Activated CD4-positive, alpha-beta T cell treated with anti-CD3 and anti-CD28 coated beads, Interleukin-2, amount 10 ng/mL, durations not matched to agents 24 days and 14 days (primary cell): ENCODE measurements around the gene ADAMTS10. TPM values are rescaled to one million over a fixed set of nuclear protein-coding genes. Genes with fewer than 3 reads are reported as not detected.
"Not testable (repeated sequence)": the region's sequence is repeated elsewhere in the genome, so short reads cannot be mapped to it uniquely, and the experiment has no call there.

Experiments
- DNase-seq: peaks from one replicate; pipeline ENCODE4 v3.0.0; 2022
- H3K27ac Mint-ChIP-seq: one replicate; pipeline ENCODE4 v1.8.0; 2022; ENCODE audit warnings: mild to moderate bottlenecking, mixed read lengths
- H3K27me3 Mint-ChIP-seq: one replicate; pipeline ENCODE4 v1.8.0; 2022; ENCODE audit warnings: mixed read lengths
- H3K36me3 Mint-ChIP-seq: one replicate; pipeline ENCODE4 v1.8.0; 2022; ENCODE audit warnings: low read depth, mild to moderate bottlenecking, mixed read lengths
- H3K4me1 Mint-ChIP-seq: one replicate; pipeline ENCODE4 v1.8.0; 2021; ENCODE audit warnings: mixed read lengths
- H3K4me3 Mint-ChIP-seq: one replicate; pipeline ENCODE4 v1.8.0; 2022; ENCODE audit warnings: mild to moderate bottlenecking, moderate library complexity, mixed read lengths
- H3K9me3 Mint-ChIP-seq: one replicate; pipeline ENCODE4 v1.8.0; 2021; ENCODE audit warnings: mixed read lengths
- intact Hi-C: fragments of 100-400 bp; cut with micrococcal nuclease; formaldehyde crosslinking; loops from one replicate; pipeline ENCODE4 v1.15.1; 2023
- total RNA-seq: library from RNA; stranded (reverse); gene quantifications from 2 replicates; pipeline ENCODE4 v1.2.3, GENCODE V29; 2022

The ADAMTS10 gene
- total RNA-seq, 1 donor from 2014 or later: 2.4 TPM

DNA sequence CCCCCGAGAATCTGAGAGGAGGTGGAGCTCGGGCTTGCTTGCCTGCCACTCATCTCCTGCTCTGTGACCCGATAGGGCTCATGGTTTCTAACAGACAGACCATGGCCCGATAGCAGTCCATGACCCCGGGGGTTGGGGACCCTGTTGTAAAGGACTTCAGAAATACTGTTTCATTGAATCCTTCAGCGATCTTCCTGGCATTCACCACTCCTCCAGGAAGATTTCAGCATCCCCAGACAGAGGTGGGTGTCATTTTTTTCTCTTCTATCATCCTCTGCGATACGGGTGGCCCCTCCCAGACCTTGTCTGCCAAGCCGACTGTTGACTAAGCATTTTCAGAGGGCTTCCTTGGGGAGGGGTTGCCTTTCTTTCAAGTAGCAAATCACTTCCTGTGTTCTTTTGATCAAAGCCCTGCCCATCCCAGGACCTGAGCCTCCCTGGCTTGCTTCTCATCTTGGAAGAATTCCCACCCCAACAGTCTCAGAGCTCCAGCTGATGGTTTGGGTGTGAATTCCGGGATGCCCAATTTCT lies 35.0 kb downstream of the ADAMTS10 start:
- Mint-ChIP-seq H3K4me3 (peak overlapping the region; percentile 96), H3K36me3 (peaks cover 23% of the 10 kb centered on the region), H3K9me3 (peaks cover 16% of the 10 kb centered on the region), H3K27ac (peak overlapping the region; percentile 91), H3K4me1 (peaks cover 65% of the 10 kb centered on the region), H3K27me3 (peaks cover 4% of the 10 kb centered on the region)
- intact Hi-C loops: loop anchor here (5.0 to 10.0 kb wide), 2 partner anchors 131 to 223 kb away; partner anchors contain the start of gene HNRNPM
- peak; percentile 87 for DNase-seq

DNA sequence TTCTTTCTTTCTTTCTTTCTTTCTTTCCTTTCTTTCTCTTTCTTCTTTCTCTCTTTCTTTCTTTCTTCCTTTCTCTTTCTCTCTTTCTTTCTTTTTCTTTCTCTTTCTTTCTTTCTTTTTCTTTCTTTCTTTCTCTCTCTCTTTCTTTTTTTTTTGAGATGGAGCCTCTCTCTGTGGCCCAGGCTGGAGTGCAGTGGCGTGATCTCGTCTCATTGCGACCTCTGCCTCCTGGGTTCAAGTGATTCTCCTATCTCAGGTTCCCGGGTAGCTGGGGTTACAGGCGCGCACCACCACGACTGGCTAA lies 35.9 kb downstream of the ADAMTS10 start:
- H3K27me3 Mint-ChIP-seq: not testable (repeated sequence)
- peak overlapping the region; percentile 52 for H3K27ac Mint-ChIP-seq

DNA sequence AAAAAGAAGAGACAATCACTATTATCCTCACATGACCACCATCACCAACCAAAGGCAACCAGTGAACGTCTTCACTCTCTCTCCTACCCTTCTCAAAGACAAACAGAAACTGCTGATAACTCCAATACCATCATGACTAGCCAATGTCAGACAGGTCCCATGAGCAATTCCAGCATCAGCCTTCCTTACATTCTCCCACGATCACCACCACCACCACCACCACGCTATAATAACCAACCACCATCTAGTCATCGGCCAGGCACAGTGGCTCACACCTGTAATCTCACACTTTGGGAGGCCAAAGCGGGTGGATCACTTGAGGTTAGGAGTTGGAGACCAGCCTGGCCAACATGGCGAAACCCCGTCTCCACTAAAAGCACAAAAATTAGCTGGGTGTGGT lies 37.2 kb downstream of the ADAMTS10 start:
- intact Hi-C loops: loop anchor here (10.0 kb wide), 1 partner anchor 129 kb away; the partner anchor contains the start of gene HNRNPM
- Mint-ChIP-seq H3K36me3 (peaks cover 28% of the 10 kb centered on the region), H3K27ac (peak overlapping the region; percentile 71), H3K4me3 (peak overlapping the region; percentile 96), H3K9me3 (peaks cover 16% of the 10 kb centered on the region), H3K4me1 (peaks cover 76% of the 10 kb centered on the region), H3K27me3 (peaks cover 2% of the 10 kb centered on the region)
- no peak for DNase-seq

More for the DNA sequence above, 35.9 kb downstream of the ADAMTS10 start:
- Mint-ChIP-seq H3K36me3 (peaks cover 23% of the 10 kb centered on the region), H3K4me3 (peak overlapping the region; percentile 96), H3K9me3 (peaks cover 16% of the 10 kb centered on the region), H3K4me1 (peaks cover 74% of the 10 kb centered on the region)
- intact Hi-C loops: loop anchor here (10.0 kb wide), 1 partner anchor 130 kb away; the partner anchor contains the start of gene HNRNPM
- DNase-seq: not testable (repeated sequence)

DNA sequence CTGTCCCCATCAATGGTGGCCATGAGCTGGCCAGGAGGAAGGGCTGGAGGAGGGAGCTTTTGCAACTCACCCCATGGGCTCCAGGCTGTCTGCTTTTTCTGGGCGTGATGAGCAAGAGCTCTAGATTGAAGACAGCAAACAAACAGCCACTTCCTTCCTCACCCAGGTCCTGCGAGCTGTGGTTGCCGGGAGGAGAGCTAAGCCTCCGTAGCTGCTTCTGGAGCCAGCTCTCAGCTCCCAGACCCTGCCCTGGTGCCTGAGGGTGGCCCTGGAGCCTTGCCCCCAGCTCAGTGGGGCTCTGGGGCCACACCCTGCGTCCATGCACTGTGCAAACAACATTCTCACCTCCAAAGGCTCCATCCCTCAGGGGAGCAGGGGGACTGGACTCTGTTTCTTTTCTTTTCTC lies 39.5 kb downstream of the ADAMTS10 start:
- intact Hi-C loops: loop anchor here (10.0 kb wide), 1 partner anchor 126 kb away; the partner anchor contains the start of gene HNRNPM
- peak; percentile 89 for DNase-seq
- H3K9me3 Mint-ChIP-seq: peaks cover 16% of the 10 kb centered on the region

DNA sequence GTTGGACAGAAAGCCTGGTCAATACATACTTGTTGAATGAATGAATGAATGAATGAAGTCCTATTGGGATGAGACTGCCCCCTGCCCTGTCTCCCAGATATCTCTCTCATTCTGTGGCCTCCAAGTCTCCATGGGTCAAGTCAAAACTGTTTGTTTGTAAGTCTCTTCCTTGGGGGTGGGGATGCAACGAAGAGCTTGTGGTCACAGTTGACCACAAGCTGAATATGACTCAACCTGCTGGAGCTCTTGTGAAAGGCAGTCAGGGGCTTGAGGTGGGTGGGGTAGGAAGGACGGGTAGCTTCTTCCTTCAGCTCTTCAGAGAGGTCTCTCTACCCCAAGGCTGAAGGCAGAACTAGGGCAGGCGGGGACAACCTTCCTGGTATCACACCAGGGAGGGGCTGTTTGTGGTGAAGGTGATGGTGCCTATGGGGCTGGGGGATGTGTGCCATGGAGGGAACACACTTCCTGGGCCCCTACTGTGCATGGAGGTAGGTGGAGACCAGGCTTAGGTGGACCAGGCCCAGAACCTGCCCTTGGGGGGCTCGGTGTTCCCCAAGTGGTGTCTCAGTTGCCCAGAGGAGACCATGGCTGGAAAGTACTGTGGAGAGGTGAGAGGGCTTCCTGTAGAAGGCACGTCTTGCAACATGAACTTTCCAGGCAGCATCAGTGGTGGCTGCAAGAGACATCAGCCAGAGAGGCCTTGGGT lies 41.3 kb downstream of the ADAMTS10 start:
- peak; percentile 93 for DNase-seq
- H3K27ac Mint-ChIP-seq: peak overlapping the region; percentile 94
- peak overlapping the region; percentile 83 for H3K4me3 Mint-ChIP-seq
- peaks cover 29% of the 10 kb centered on the region for H3K36me3 Mint-ChIP-seq
- intact Hi-C loops: loop anchor here (1.0 to 2.0 kb wide), 2 partner anchors 9 to 54 kb away; partner anchors contain the start of gene ZNF414
- peaks cover 12% of the 10 kb centered on the region for H3K9me3 Mint-ChIP-seq
- peaks cover 63% of the 10 kb centered on the region for H3K4me1 Mint-ChIP-seq
- peaks cover 2% of the 10 kb centered on the region for H3K27me3 Mint-ChIP-seq

More for the DNA sequence above, 39.5 kb downstream of the ADAMTS10 start:
- Mint-ChIP-seq H3K27ac (peak overlapping the region; percentile 94), H3K36me3 (peaks cover 31% of the 10 kb centered on the region), H3K4me3 (peak overlapping the region; percentile 81), H3K27me3 (peaks cover 2% of the 10 kb centered on the region), H3K4me1 (peaks cover 69% of the 10 kb centered on the region)

DNA sequence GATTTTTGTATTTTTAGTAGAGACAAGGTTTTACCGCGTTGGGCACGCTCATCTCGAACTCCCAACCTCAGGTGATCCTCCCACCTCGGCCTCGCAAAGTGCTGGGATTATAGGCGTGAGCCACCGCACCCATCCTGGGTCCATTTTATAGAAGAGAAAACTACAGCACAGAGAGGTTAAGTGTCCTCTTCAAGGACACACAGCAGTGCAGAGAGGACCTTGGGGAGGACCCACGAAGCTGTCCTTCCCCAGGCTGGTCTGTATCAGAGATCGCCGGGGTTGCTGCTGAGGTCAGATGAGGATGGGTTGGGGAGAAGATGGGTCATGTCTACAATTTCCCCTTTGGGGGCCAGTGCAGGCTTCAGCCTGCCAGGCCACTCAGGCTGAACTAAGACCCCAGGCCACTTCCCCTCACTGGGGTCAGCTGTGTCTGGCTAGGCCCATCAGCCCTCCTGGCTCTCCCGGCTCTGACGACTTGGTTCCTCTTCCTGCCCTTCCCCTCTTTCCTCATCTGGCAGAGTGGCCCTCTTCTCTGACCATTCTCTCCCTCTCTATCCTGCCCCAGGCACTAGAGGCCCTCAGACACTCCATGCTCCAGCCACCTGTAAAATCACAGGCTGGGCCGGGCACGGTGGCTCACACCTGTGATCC lies 42.9 kb downstream of the ADAMTS10 start:
- H3K9me3 Mint-ChIP-seq: no peaks in the 10 kb centered on the region
- H3K36me3 Mint-ChIP-seq: peaks cover 22% of the 10 kb centered on the region
- H3K4me3 Mint-ChIP-seq: peak overlapping the region; percentile 26
- intact Hi-C loops: loop anchor here (2.0 kb wide), 1 partner anchor 53 kb away; the partner anchor contains the start of gene ZNF414
- H3K27ac Mint-ChIP-seq: peak overlapping the region; percentile 72
- DNase-seq: no peak
- peaks cover 2% of the 10 kb centered on the region for H3K27me3 Mint-ChIP-seq
- peaks cover 53% of the 10 kb centered on the region for H3K4me1 Mint-ChIP-seq

DNA sequence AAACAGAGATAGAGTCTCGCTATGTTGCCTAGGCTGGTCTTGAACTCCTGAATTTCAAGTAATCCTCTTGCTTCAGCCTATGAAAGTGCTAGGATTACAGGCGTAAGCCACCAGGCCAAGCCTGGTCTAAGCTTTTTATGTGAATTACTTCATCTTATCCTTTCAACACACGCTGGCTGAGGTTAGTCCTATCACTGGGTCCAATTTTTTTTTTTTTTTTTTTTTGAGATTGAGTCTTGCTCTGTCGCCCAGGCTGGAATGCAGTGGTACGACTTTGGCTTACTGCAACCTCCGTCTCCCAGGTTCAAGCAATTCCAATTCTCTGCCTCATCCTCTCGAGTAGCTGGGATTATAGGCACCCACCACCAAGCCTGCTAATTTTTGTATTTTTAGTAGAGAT lies 43.7 kb downstream of the ADAMTS10 start:
- Mint-ChIP-seq H3K4me1 (peaks cover 46% of the 10 kb centered on the region), H3K27me3 (peaks cover 2% of the 10 kb centered on the region), H3K4me3 (no peak overlapping the region), H3K27ac (no peak overlapping the region), H3K9me3 (no peaks in the 10 kb centered on the region), H3K36me3 (peaks cover 24% of the 10 kb centered on the region)
- no peak for DNase-seq
- intact Hi-C loops: no loop called here

DNA sequence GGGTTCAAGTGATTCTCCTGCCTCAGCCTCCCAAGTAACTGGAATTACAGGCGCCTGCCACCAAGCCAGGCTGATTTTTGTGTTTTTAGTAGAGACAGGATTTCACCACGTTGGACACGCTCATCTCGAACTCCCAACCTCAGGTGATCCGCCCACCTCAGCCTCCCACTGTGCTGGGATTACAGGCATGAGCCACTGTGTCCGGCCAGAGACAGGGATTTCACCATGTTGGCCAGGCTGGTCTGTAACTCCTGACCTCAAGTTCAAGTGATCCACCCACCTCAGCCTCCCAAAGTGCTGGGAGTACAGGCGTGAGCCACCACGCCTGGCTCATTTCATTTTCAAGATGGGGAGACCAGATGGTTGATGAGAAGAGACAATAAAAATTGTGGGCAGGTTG lies 45.6 kb downstream of the ADAMTS10 start:
- peak overlapping the region; percentile 20 for H3K27ac Mint-ChIP-seq
- DNase-seq, H3K4me3 Mint-ChIP-seq, H3K27me3 Mint-ChIP-seq, intact Hi-C loops, H3K9me3 Mint-ChIP-seq: not testable (repeated sequence)
- H3K4me1 Mint-ChIP-seq: peaks cover 34% of the 10 kb centered on the region
- H3K36me3 Mint-ChIP-seq: peaks cover 26% of the 10 kb centered on the region

DNA sequence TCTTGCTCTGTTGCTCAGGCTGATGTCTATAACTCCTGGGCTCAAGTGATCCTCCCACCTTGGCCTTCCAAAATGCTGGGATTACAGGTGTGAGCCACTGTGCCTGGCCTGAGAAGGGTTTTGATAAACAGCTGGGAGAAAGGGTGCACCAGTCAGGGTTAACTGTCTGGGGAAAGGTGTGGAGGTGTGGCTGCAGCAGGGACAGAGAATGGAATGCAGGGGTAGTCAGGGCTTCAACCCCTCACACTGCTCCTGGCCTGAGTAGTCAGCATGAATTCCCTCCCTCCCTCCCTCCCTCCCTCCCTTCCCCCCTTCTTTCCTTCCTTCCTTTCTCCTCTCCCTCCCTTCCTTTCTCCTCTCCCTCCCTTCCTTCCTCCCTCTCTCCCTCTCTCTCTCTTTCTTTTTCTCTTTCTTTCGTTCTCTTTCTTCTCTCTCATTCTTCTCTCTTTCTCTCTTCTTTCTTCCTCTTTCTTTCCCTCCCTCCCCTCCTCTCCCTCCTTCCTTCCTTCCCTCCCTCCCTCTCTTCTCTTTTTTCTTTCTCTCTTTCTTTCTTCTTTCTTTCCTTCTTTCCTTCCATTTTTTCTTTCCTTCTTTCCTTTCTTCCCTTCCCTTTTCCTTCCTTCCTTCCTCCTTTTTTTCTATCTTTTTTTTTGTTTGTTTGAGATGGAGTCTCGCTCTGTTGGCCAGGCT lies 49.3 kb downstream of the ADAMTS10 start:
- Mint-ChIP-seq H3K4me1 (peaks cover 27% of the 10 kb centered on the region), H3K4me3 (no peak overlapping the region), H3K36me3 (peaks cover 31% of the 10 kb centered on the region), H3K9me3 (no peaks in the 10 kb centered on the region), H3K27me3 (no peaks in the 10 kb centered on the region), H3K27ac (peak overlapping the region; percentile 78)
- intact Hi-C loops: no loop called here
- DNase-seq: no peak

DNA sequence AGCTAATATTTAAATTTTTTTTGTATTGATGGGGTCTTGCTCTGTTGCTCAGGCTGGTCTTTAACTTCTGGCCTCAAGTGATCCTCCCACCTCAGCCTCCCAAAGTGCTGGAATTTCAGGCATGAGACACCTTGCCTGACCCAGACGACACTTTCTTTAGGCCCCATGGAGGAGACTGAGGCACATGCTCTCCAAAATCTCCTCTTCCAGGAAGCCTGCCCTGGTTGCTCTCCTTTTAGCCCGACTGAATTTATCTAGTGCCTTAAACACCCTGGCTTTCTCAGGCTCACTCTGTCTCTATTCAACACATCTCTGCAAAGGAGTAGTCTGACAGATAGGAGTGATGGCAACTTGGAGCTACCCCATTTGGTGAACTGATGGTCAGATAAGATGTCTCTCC lies 52.2 kb downstream of the ADAMTS10 start:
- Mint-ChIP-seq H3K9me3 (no peaks in the 10 kb centered on the region), H3K4me3 (no peak overlapping the region), H3K4me1 (peaks cover 19% of the 10 kb centered on the region), H3K27ac (peak overlapping the region; percentile 70), H3K36me3 (peaks cover 33% of the 10 kb centered on the region), H3K27me3 (no peaks in the 10 kb centered on the region)
- no peak for DNase-seq
- intact Hi-C loops: no loop called here

DNA sequence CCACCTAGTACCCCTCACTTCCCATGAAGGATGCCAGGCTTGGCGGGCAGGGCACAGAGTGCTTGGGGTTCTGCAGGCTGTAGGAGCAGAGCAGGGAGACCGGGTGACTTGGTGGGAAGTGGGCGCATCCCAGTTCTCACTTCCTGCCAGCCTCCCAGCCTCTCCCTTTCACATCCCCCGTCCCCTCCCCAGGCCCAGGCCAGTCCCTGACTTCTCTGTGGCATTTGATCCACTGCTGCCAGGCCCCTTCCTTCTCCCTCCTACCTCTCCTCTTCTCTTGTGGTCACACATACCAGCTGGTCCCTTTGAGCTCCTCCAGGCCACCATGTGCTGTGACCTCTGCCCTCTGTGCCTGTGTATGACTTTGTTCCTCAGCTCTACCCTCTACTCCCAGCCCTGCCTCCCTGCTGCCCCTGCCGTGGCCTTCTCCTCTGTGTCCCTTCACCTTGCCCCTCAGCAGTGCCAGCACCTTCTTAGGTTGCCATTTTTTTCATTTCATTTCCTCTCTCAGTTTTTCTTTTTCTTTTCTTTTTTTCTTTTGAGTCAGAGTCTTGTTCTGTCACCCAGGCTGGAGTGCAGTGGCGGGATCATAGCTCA lies 52.8 kb downstream of the ADAMTS10 start:
- Mint-ChIP-seq H3K27me3 (no peaks in the 10 kb centered on the region), H3K27ac (peak overlapping the region; percentile 86)

DNA sequence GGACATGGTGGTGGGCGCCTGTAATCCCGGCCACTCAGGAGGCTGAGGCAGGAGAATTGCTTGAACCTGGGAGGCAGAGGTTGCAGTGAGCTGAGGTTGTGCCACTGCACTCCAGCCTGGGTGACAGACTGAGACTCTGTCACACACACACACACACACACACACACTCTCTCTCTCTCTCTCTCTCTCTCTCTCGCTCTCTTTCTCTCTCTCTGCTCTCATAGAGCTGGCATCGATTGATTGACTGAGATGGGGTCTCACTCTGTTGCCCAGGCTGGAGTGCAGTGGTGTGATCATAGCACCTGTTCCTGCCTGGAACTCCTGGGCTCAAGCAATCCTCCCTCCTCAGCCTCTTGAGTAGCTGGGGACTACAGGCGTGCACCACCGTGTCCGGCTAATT lies 56.8 kb downstream of the ADAMTS10 start:
- intact Hi-C loops, DNase-seq, H3K9me3 Mint-ChIP-seq, H3K27ac Mint-ChIP-seq, H3K27me3 Mint-ChIP-seq, H3K4me3 Mint-ChIP-seq: not testable (repeated sequence)
- Mint-ChIP-seq H3K4me1 (peaks cover 14% of the 10 kb centered on the region), H3K36me3 (peaks cover 42% of the 10 kb centered on the region)

More for the DNA sequence above, 52.8 kb downstream of the ADAMTS10 start:
- Mint-ChIP-seq H3K9me3 (no peaks in the 10 kb centered on the region), H3K4me3 (no peak overlapping the region), H3K36me3 (peaks cover 37% of the 10 kb centered on the region), H3K4me1 (peaks cover 19% of the 10 kb centered on the region)
- intact Hi-C loops: no loop called here
- DNase-seq: no peak

DNA sequence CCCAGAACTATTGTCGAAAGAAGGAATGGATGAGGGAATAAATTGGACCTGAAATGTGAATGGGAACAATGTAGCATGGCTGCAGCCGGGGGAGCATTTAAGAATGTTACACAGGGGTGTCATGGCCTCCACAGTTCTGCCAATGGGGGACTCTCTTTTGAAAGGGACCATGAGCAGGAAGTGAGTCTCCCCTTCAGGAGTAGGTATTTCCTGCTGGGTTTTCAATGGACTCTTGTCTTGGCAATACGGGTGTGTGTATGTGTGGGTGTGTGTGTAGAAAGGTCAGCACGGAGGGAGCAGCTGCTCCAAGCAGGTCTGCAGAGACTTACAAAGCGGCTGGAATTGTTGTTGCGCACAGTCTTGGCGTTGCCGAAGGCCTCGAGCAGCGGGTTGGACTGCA lies 57.7 kb downstream of the ADAMTS10 start:
- DNase-seq: no peak
- H3K36me3 Mint-ChIP-seq: peaks cover 41% of the 10 kb centered on the region
- H3K9me3 Mint-ChIP-seq: no peaks in the 10 kb centered on the region
- H3K27me3 Mint-ChIP-seq: no peaks in the 10 kb centered on the region
- no peak overlapping the region for H3K27ac Mint-ChIP-seq
- intact Hi-C loops: no loop called here
- H3K4me3 Mint-ChIP-seq: no peak overlapping the region
- peaks cover 9% of the 10 kb centered on the region for H3K4me1 Mint-ChIP-seq
